Tibial artery (tissue), 4 donors: ENCODE data around the gene CMSS1.

Experiments
- DNase-seq, 2 donors: peaks; one replicate each; pipeline ENCODE4 v3.0.0-alpha.2; 2019
- H3K27ac ChIP-seq, 2 donors: fragments of 200-600 bp; sonication (generic) in 1 of 2; 1 replicate in 1 of 2; 2 replicates in 1 of 2; pipeline ENCODE4 v1.5.1; 2018 to 2019; ENCODE audit warnings: mild to moderate bottlenecking in 1 of 2
- H3K27me3 ChIP-seq, 2 donors: fragments of 200-600 bp; sonication (generic) in 1 of 2; one replicate each; pipeline versions ENCODE4 v1.5.1 to v1.6.0; 2016 to 2019
- H3K36me3 ChIP-seq, 3 donors: fragments of 200-600 bp; sonication (generic) in 2 of 3; one replicate each; pipeline ENCODE4 v1.5.1; 2016 to 2019; ENCODE audit warnings: mild to moderate bottlenecking in 2 of 3
- H3K4me1 ChIP-seq, 4 donors: fragments of 200-600 bp; sonication (generic) in 2 of 4; 1 replicate in 3 of 4; 2 replicates in 1 of 4; pipeline ENCODE4 v1.5.1; 2016 to 2019
- H3K4me3 ChIP-seq, 2 donors: fragments of 200-600 bp; sonication (generic) in 1 of 2; 1 replicate in 1 of 2; 2 replicates in 1 of 2; pipeline ENCODE4 v1.5.1; 2018 to 2019; ENCODE audit warnings: mild to moderate bottlenecking in 2 of 2
- H3K9me3 ChIP-seq, 3 donors: fragments of 200-600 bp; sonication (generic) in 1 of 3; one replicate each; pipeline ENCODE4 v1.5.1; 2016 to 2019
- intact Hi-C: fragments of 100-400 bp; cut with DNase I; formaldehyde crosslinking; loops from one replicate; pipeline ENCODE4 v1.15.0; 2023; ENCODE audit warnings: low total_unique reads
- TF ChIP-seq, protein P1 (sequence below), 2 experiments: fragments of 200-600 bp in 1 of 2; fragments of 450-650 bp in 1 of 2; IDR thresholded peaks; one replicate each; pipeline ENCODE4 v1.5.1; 2017 to 2019; ENCODE audit warnings: antibody characterized with exemption in 2 of 2, mild to moderate bottlenecking in 1 of 2, moderate library complexity in 1 of 2

The CMSS1 gene

GRCh38 chr3:99892332-99892731, 74.7 kb downstream of the CMSS1 start:
- intact Hi-C loops: no loop called here
- Histone ChIP-seq H3K9me3 (no peaks in the 10 kb centered on the region), H3K4me3 (no peak overlapping the region), H3K4me1 (peaks cover 0 to 3% (median 0%) of the 10 kb centered on the region in 4 donors), H3K27ac (no peak overlapping the region), H3K27me3 (no peaks in the 10 kb centered on the region), H3K36me3 (no peaks in the 10 kb centered on the region)
- no peak for DNase-seq
- TF ChIP-seq, protein P1, sequence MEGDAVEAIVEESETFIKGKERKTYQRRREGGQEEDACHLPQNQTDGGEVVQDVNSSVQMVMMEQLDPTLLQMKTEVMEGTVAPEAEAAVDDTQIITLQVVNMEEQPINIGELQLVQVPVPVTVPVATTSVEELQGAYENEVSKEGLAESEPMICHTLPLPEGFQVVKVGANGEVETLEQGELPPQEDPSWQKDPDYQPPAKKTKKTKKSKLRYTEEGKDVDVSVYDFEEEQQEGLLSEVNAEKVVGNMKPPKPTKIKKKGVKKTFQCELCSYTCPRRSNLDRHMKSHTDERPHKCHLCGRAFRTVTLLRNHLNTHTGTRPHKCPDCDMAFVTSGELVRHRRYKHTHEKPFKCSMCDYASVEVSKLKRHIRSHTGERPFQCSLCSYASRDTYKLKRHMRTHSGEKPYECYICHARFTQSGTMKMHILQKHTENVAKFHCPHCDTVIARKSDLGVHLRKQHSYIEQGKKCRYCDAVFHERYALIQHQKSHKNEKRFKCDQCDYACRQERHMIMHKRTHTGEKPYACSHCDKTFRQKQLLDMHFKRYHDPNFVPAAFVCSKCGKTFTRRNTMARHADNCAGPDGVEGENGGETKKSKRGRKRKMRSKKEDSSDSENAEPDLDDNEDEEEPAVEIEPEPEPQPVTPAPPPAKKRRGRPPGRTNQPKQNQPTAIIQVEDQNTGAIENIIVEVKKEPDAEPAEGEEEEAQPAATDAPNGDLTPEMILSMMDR (IDR thresholded peaks at IDR 0.05): no peak

GRCh38 chr3:99895131-99895696, 77.6 kb downstream of the CMSS1 start:
- TF ChIP-seq, protein P1 (IDR thresholded peaks at IDR 0.05): no peak
- peaks cover 0 to 24% (median 0%) of the 10 kb centered on the region in 4 donors for H3K4me1 ChIP-seq
- intact Hi-C loops: no loop called here
- no peaks in the 10 kb centered on the region for H3K9me3 ChIP-seq
- DNase-seq: no peak
- no peak overlapping the region for H3K27ac ChIP-seq
- no peaks in the 10 kb centered on the region for H3K27me3 ChIP-seq
- no peaks in the 10 kb centered on the region for H3K36me3 ChIP-seq
- H3K4me3 ChIP-seq: no peak overlapping the region

- Histone ChIP-seq H3K27me3 (no peaks in the 10 kb centered on the region), H3K27ac (no peak overlapping the region), H3K9me3 (no peaks in the 10 kb centered on the region), H3K4me3 (no peak overlapping the region), H3K36me3 (no peaks in the 10 kb centered on the region), H3K4me1 (peaks cover 0 to 30% (median 0%) of the 10 kb centered on the region in 4 donors)
- no peak for DNase-seq
- intact Hi-C loops: no loop called here
- TF ChIP-seq, protein P1 (IDR thresholded peaks at IDR 0.05): no peak
Measured at GRCh38 chr3:99895703-99896441, 78.2 kb downstream of the CMSS1 start.

DNA sequence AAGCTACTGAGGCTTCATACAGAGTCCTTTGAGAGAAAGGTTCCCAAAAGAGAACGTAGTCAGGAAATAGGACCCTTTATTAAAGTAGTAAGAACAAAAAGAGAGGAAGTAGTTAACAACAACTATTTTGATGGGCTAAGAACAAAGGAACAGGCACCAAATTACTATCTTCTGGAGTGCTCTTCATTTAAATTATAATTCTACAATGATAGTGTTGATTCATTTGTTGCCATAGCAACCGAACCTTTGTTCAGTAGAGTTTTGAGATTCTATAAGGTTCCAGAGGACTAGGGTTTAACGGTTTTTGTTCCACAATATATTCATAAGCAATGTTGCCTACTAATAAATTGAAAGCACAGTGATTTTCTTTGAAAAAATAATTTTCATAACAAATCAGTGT, 78.8 kb downstream of the CMSS1 start:
- DNase-seq: no peak
- intact Hi-C loops: no loop called here
- no peak overlapping the region for H3K4me3 ChIP-seq
- H3K27ac ChIP-seq: no peak overlapping the region
- H3K36me3 ChIP-seq: no peaks in the 10 kb centered on the region
- TF ChIP-seq, protein P1 (IDR thresholded peaks at IDR 0.05): no peak
- no peaks in the 10 kb centered on the region for H3K27me3 ChIP-seq
- no peaks in the 10 kb centered on the region for H3K9me3 ChIP-seq
- peaks cover 0 to 36% (median 2%) of the 10 kb centered on the region in 4 donors for H3K4me1 ChIP-seq

GRCh38 chr3:99899603-99900002, 81.9 kb downstream of the CMSS1 start:
- DNase-seq: no peak
- Histone ChIP-seq H3K4me3 (no peak overlapping the region), H3K4me1 (peaks cover 0 to 57% (median 4%) of the 10 kb centered on the region in 4 donors)

More at GRCh38 chr3:99899603-99900002, 81.9 kb downstream of the CMSS1 start:
- intact Hi-C loops: no loop called here
- no peaks in the 10 kb centered on the region for H3K27me3 ChIP-seq
- TF ChIP-seq, protein P1 (IDR thresholded peaks at IDR 0.05): no peak
- no peaks in the 10 kb centered on the region for H3K9me3 ChIP-seq
- H3K27ac ChIP-seq: no peak overlapping the region
- no peaks in the 10 kb centered on the region for H3K36me3 ChIP-seq
